HepG2 (cell line): ENCODE data around the gene SF3A2. TPM values are rescaled to one million over a fixed set of nuclear protein-coding genes. Genes with fewer than 3 reads are reported as not detected.
A peak's percentile ranks its signal among the peaks of the same experiment; 100 is the strongest.

Experiments
- ATAC-seq: fragments of 200-7000 bp; cut with Tn5 transposase; 3 replicates; pipeline ENCODE4 v1.9.1; 2020; ENCODE audit warnings: mild to moderate bottlenecking, moderate library complexity
- BruUV-seq: library from RNA; stranded (reverse); fragments of 400-500 nt; replicated peaks from 2 replicates; lab custom pipeline; 2021; lab: Mats Ljungman, UMichigan
- CTCF ChIA-PET: fragments of 300-600 bp; formaldehyde crosslinking; extraction: SDS; loops from one replicate; lab custom pipeline; 2021; ENCODE audit warnings: low total read pairs, inconsistent platforms, low intra/inter-chr PET ratio; lab: Yijun Ruan, JAX
- POLR2A ChIA-PET: fragments of 350-600 bp; sonication (Branson Sonifier 250); formaldehyde crosslinking; loops from one replicate; lab custom pipeline; 2020; ENCODE audit warnings: antibody characterized with exemption, inconsistent platforms; lab: Yijun Ruan, JAX
- DNase-seq: peaks from one replicate; pipeline ENCODE4 v3.0.0-alpha.2; 2015; ENCODE audit warnings: low spot score
- FAIRE-seq: peaks from 3 replicates; lab custom pipeline; 2011; peaks lifted over from hg19 to GRCh38; lab: Jason Lieb, UNC
- H2AFZ ChIP-seq: one replicate; pipeline ENCODE4 v1.6.1; 2011; ENCODE audit warnings: low read length, inconsistent platforms
- H3K27ac ChIP-seq: fragments of 300-600 bp; 3 replicates; pipeline ENCODE4 v1.8.0; 2011; ENCODE audit warnings: mixed run types, mild to moderate bottlenecking, mixed read lengths, low read length, inconsistent platforms; ENCODE audit not compliant: insufficient read depth; ENCODE audit errors: extremely low read length
- H3K27me3 ChIP-seq, 2 experiments: fragments of 200-600 bp in 1 of 2; 2 replicates in 1 of 2; 3 replicates in 1 of 2; pipeline versions ENCODE4 v1.6.0 to v1.8.0; 2011; ENCODE audit warnings: low read length in 2 of 2, mild to moderate bottlenecking in 2 of 2, moderate library complexity in 2 of 2, inconsistent platforms in 1 of 2; ENCODE audit not compliant: insufficient read depth in 2 of 2, control insufficient read depth in 1 of 2
- H3K36me3 ChIP-seq, 2 experiments: fragments of 200-600 bp in 1 of 2; replicated peaks in 1 of 2; 2 replicates in 1 of 2; 3 replicates in 1 of 2; pipeline versions ENCODE4 v1.5.1 to v1.8.0; 2011; ENCODE audit warnings: low read length in 2 of 2, inconsistent platforms in 1 of 2; ENCODE audit not compliant: insufficient read depth in 2 of 2, control insufficient read depth in 1 of 2
- H3K4me1 ChIP-seq: 2 replicates; pipeline ENCODE4 v1.5.1; 2012; ENCODE audit warnings: low read length, inconsistent platforms; ENCODE audit not compliant: insufficient read depth
- H3K4me2 ChIP-seq: 2 replicates; pipeline ENCODE4 v1.6.0; 2011; ENCODE audit warnings: low read depth, low read length, inconsistent platforms
- H3K4me3 ChIP-seq, 3 experiments: fragments of 200-600 bp in 1 of 3; sonication (generic), shearing (Covaris generic) in 1 of 3; replicated peaks in 1 of 3; 2 replicates each; pipeline ENCODE4 v1.5.1; 2011 to 2016; ENCODE audit warnings: low read length in 3 of 3, inconsistent platforms in 2 of 3, low read depth in 2 of 3, mild to moderate bottlenecking in 2 of 3, control low read depth in 1 of 3, mixed read lengths in 1 of 3; ENCODE audit not compliant: insufficient read depth in 1 of 3
- H3K79me2 ChIP-seq: one replicate; pipeline ENCODE4 v1.6.1; 2011; ENCODE audit warnings: low read length, inconsistent platforms; ENCODE audit not compliant: insufficient read depth
- H3K9ac ChIP-seq: 2 replicates; pipeline ENCODE4 v1.6.0; 2011; ENCODE audit warnings: mild to moderate bottlenecking, low read depth, low read length, inconsistent platforms; ENCODE audit not compliant: insufficient read depth
- H3K9me3 ChIP-seq: 2 replicates; pipeline ENCODE4 v1.5.1; 2012; ENCODE audit warnings: mild to moderate bottlenecking, low read length
- H4K20me1 ChIP-seq: 2 replicates; pipeline ENCODE4 v1.6.0; 2011; ENCODE audit warnings: inconsistent platforms, mild to moderate bottlenecking, low read length, moderate library complexity; ENCODE audit not compliant: insufficient read depth
- CBX5 ChIP-seq: sonication (generic); formaldehyde crosslinking; IDR thresholded peaks from 2 replicates; pipeline ENCODE4 v1.4.0; 2020; ENCODE audit warnings: missing genetic modification reagents, borderline replicate concordance
- ELF3 ChIP-seq: IDR thresholded peaks from 2 replicates; pipeline ENCODE4 v1.6.1; 2016; ENCODE audit warnings: missing genetic modification reagents, missing compliant biosample characterization
- GATA4 ChIP-seq: sonication (generic); IDR thresholded peaks from 2 replicates; pipeline ENCODE4 v1.6.1; 2016; ENCODE audit warnings: antibody characterized with exemption, low read depth, borderline replicate concordance
- IRX3 ChIP-seq: sonication (generic); formaldehyde crosslinking; IDR thresholded peaks from 2 replicates; pipeline ENCODE4 v1.8.1; 2023; ENCODE audit warnings: mild to moderate bottlenecking, low read depth, missing genetic modification reagents, borderline replicate concordance
- NFIC ChIP-seq: IDR thresholded peaks from 2 replicates; pipeline ENCODE4 v1.6.1; 2012; ENCODE audit warnings: mild to moderate bottlenecking, low read length, inconsistent platforms
- NKX3-1 ChIP-seq: sonication (generic); formaldehyde crosslinking; IDR thresholded peaks from 2 replicates; pipeline ENCODE4 v1.5.0; 2020; ENCODE audit warnings: missing genetic modification reagents
- SIN3B ChIP-seq: fragments of 150-350 bp; IDR thresholded peaks from 2 replicates; pipeline ENCODE4 v1.6.1; 2014; ENCODE audit warnings: low read length
- YEATS2 ChIP-seq: sonication (generic); formaldehyde crosslinking; IDR thresholded peaks from 2 replicates; pipeline ENCODE4 v1.4.0; 2020; ENCODE audit warnings: missing genetic modification reagents, borderline replicate concordance
- ZNF530 ChIP-seq: sonication (generic); formaldehyde crosslinking; IDR thresholded peaks from 2 replicates; pipeline ENCODE4 v1.5.0; 2020; ENCODE audit warnings: low read depth, mild to moderate bottlenecking, missing genetic modification reagents
- ZNF543 ChIP-seq: sonication (generic); formaldehyde crosslinking; IDR thresholded peaks from 2 replicates; pipeline ENCODE4 v1.4.0; 2020; ENCODE audit warnings: mild to moderate bottlenecking, missing genetic modification reagents
- WGBS: methylation state at CpG from one replicate; pipeline ENCODE4 v1.1.6; 2017; ENCODE audit warnings: low lambda C conversion rate; 5-methylcytosine and 5-hydroxymethylcytosine counted together
- in situ Hi-C: cut with HindIII; loops from 2 replicates; pipeline ENCODE4 v1.10.0; 2017; ENCODE audit warnings: low pct_unique_long_range_greater_than_20kb; ENCODE audit not compliant: extremely low pct_ligation_motif_present
- intact Hi-C: fragments of 100-400 bp; cut with micrococcal nuclease; formaldehyde crosslinking; loops from one replicate; pipeline ENCODE4 v1.10.0; 2022; ENCODE audit not compliant: unreplicated experiment
- polyA plus RNA-seq, 8 experiments: library from polyadenylated mRNA; depleted of rRNA in 3 of 8; stranded (reverse) in 7 of 8; unstranded in 1 of 8; fragments of >200 nt; fragmentation: Illumina TruSeq in 4 of 8; extraction: Trizol in 4 of 8; gene quantifications; 2 replicates each; pipeline versions ENCODE4 v1.2.1 to v1.2.3, GENCODE V29; 2011 to 2016; ENCODE audit warnings: low read depth in 4 of 8, missing spikeins in 1 of 8, mixed read lengths in 1 of 8; ENCODE audit not compliant: insufficient read depth in 1 of 8
- total RNA-seq, 5 experiments: library from RNA; depleted of rRNA; stranded (reverse); fragments of >200 nt; fragmentation: Illumina TruSeq; extraction: Trizol; gene quantifications; 2 replicates each; pipeline ENCODE4 v1.2.3, GENCODE V29; 2016; ENCODE audit warnings: low read depth in 1 of 5

SF3A2 gene
- total and polyA plus RNA-seq, 2 of the 13 experiments (the other 11 are each of a cell fraction or from before 2014, with no cell fraction given): 8.6 to 8.8 TPM

- TF ChIP-seq NKX3-1 (CRISPR knock-in tag): no peak
- peak; percentile 87 for TF ChIP-seq ELF3 (CRISPR knock-in tag)
- TF ChIP-seq ZNF530 (CRISPR knock-in tag): no peak
- TF ChIP-seq YEATS2 (CRISPR knock-in tag): peak; percentile 28; the same call in 1 of the 2 replicates
These were observed 29.8 kb downstream of the SF3A2 start (continued) for GRCh38 chr19:2266183-2266993.

DNA sequence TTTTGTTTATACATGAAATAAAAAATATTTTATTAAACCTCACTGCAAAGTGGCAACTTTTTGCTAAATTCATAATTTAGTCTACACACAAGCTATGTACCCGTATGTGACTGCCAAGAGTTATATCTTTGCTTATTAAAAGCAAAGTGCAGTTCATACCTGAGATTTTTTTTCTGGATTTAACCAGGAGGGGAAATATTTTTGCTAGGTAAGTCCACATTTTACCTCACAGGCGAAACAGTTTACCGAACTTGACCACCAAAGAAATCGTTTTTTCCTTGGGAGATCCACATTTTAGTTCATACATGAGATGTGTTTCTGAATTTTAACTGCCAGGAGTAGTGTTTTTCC lies 31.8 kb downstream of the SF3A2 start:
- peak overlapping the region; percentile 99 for H3K4me2 ChIP-seq
- in situ Hi-C loops: no loop called here
- no peak for TF ChIP-seq CBX5 (CRISPR knock-in tag)
- peak; percentile 12; the same call in 1 of the 2 replicates for TF ChIP-seq NFIC
- TF ChIP-seq ZNF543: 0 out of 2 replicates have a peak, but pooled peaks have one; percentile 25
- no peak for TF ChIP-seq GATA4
- TF ChIP-seq SIN3B: no peak
- TF ChIP-seq IRX3 (CRISPR knock-in tag): no peak
- TF ChIP-seq, all 625 proteins: peak for 2
- Histone ChIP-seq H3K27me3 (no peaks in the 10 kb centered on the region; a peak in 1 of 5 replicates), H3K4me3 (peak overlapping the region; percentile 85 to 99 (median 96)), H3K27ac (peak overlapping the region; percentile 57), H3K79me2 (peaks cover 32% of the 10 kb centered on the region), H3K36me3 (peaks cover 3 to 17% of the 10 kb centered on the region in 2 experiments; a peak in 4 of 5 replicates), H3K4me1 (peaks cover 66% of the 10 kb centered on the region), H2AFZ (peak overlapping the region; percentile 63), H4K20me1 (peaks cover 39% of the 10 kb centered on the region), H3K9me3 (no peaks in the 10 kb centered on the region), H3K9ac (peak overlapping the region; percentile 78)
- no peak for DNase-seq
- WGBS: 4% methylated on average over 4 of the region's 4 CpGs
- intact Hi-C loops: no loop called here
- ATAC-seq: no peak
- no TSS peak for BruUV-seq
- POLR2A ChIA-PET: interaction anchor here (0.9 to 2.8 kb wide), 6 partner anchors 10 to 124 kb away, joined by 3 to 9 read pairs (median 6); no protein-coding TSS in a partner anchor
- FAIRE-seq: no peak
- CTCF ChIA-PET: no interaction called here
